ENCODE measurements around the gene PNCK. TPM values are rescaled to one million over a fixed set of nuclear protein-coding genes. Genes with fewer than 3 reads are reported as not detected.

PNCK gene
- total and polyA plus RNA-seq, 10 of the 15 experiments (the other 5 are each of a cell fraction or from before 2014, with no cell fraction given), result 0.21 to 0.67 (median 0.54) TPM; not detected in 7

DNA sequence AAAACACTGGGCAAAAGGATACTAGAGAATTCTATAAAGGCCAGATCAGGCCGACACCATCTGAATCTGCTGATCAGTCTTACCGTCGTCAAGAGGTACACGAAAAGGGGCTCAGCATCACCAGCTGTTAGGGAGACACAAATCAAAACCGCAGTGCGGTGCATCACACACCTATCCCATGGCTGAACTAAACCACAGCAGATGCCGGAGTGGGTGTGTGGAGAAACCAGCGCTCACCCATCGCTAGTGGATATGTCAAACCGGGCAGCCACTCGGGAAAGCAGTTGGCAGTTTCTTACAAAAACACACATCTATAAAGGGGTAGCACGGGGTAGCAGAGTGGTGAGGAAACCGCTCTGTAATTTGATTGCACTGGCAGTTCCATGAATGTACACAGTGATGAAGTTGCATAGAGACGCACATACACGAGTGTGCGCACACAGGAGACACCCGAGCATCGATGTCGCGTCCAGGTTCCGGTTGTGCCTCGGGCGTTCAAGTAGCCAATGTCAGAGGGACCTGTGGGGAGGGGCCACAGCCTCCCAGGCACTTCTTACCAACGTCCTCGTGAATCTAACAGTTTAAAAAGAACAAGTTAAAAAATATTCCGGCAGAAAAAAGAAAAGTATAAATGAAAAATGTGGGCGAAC, 51.5 kb downstream of the PNCK start:
- CTCF ChIA-PET, result no interaction called here
- Histone ChIP-seq H3K4me1 (ENCODE audit: control insufficient read depth, insufficient read depth, low read length) (no peaks in the 10 kb centered on the region), H3K36me3 (ENCODE audit: control insufficient read depth in 2 of 2, insufficient read depth in 2 of 2, low read length in 1 of 2) (no peaks in the 10 kb centered on the region), H2AFZ (ENCODE audit: control insufficient read depth, low read depth, low read length) (no peak overlapping the region), H3K79me2 (ENCODE audit: control insufficient read depth, insufficient read depth, low read length) (no peaks in the 10 kb centered on the region), H3K4me2 (ENCODE audit: control insufficient read depth, insufficient read depth) (no peak overlapping the region), H3K9ac (ENCODE audit: control insufficient read depth, insufficient read depth, low read length) (no peak overlapping the region), H3K9me3 (replicated peaks; ENCODE audit: control insufficient read depth, insufficient read depth, low read length) (no peaks in the 10 kb centered on the region; the same call in 2 of the 3 replicates), H4K20me1 (ENCODE audit: control insufficient read depth, insufficient read depth) (no peaks in the 10 kb centered on the region), H3K27me3 (replicated peaks in 1 of 2; ENCODE audit: control insufficient read depth in 2 of 2, insufficient read depth in 2 of 2, low read length in 1 of 2) (no peaks in the 10 kb centered on the region; a peak in 3 of 4 replicates), H3K27ac (ENCODE audit: control insufficient read depth, insufficient read depth) (no peak overlapping the region), H3K4me3 (no peak overlapping the region)
- in situ Hi-C loops (cut with MboI), result no loop called here
- no peak for ATAC-seq
- WGBS (ENCODE audit: insufficient coverage, insufficient replicate concordance, low lambda C conversion rate, missing lambda C conversion rate), result 61% methylated on average over 27 of the region's 27 CpGs
- POLR2A ChIA-PET, result no interaction called here
- intact Hi-C loops (cut with micrococcal nuclease; ENCODE audit: unreplicated experiment), result no loop called here
- SMC1A ChIA-PET (ENCODE audit: uncharacterized antibody, unreplicated experiment), result no interaction called here
- DNase-seq (ENCODE audit: low read depth, low spot score), result no peak
- no peak for TF ChIP-seq EP300 (IDR thresholded peaks at IDR 0.05; ENCODE audit: borderline replicate concordance in 1 of 2, control insufficient read depth in 1 of 2, low read depth in 2 of 2, low read length in 2 of 2)
- no TSS peak for BruUV-seq (replicated peaks)
- no peak for FAIRE-seq
- RAD21 ChIA-PET (ENCODE audit: unreplicated experiment), result no interaction called here

DNA sequence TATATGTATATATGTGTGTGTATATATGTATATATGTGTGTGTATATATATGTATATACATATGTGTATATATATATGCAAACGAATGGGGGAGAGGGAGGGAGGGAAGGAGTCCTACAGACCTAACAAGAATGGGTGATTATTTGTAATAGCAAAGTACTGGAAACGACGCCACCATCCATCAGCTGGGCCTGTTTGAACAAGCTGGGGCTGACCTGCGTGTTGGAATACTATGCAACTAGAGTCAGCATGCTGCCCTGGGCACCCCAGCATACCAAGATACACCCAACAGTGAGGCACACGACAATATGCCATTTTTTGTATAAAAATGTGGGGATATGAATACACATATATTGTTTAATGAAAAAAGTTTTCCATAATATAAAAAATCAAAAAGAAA, 53.0 kb downstream of the PNCK start:
- H3K36me3 ChIP-seq (ENCODE audit: control insufficient read depth in 2 of 2, insufficient read depth in 2 of 2, low read length in 1 of 2), result no peaks in the 10 kb centered on the region
- no peaks in the 10 kb centered on the region; the same call in 2 of the 3 replicates for H3K9me3 ChIP-seq (replicated peaks; ENCODE audit: control insufficient read depth, insufficient read depth, low read length)
- ChIA-PET CTCF (interaction anchor here (0.6 kb wide), 1 partner anchor 10 kb away, joined by 3 read pairs; no protein-coding TSS in a partner anchor), SMC1A (ENCODE audit: uncharacterized antibody, unreplicated experiment) (no interaction called here), POLR2A (no interaction called here), RAD21 (ENCODE audit: unreplicated experiment) (no interaction called here)
- BruUV-seq (replicated peaks), result no TSS peak
- in situ Hi-C loops (cut with MboI), result no loop called here
- no peaks in the 10 kb centered on the region for H4K20me1 ChIP-seq (ENCODE audit: control insufficient read depth, insufficient read depth)
- no peak overlapping the region for H3K27ac ChIP-seq (ENCODE audit: control insufficient read depth, insufficient read depth)
- ATAC-seq, result no peak
- no peaks in the 10 kb centered on the region for H3K79me2 ChIP-seq (ENCODE audit: control insufficient read depth, insufficient read depth, low read length)
- H3K9ac ChIP-seq (ENCODE audit: control insufficient read depth, insufficient read depth, low read length), result no peak overlapping the region
- intact Hi-C loops (cut with micrococcal nuclease; ENCODE audit: unreplicated experiment), result no loop called here
- no peak for DNase-seq (ENCODE audit: low read depth, low spot score)
- H2AFZ ChIP-seq (ENCODE audit: control insufficient read depth, low read depth, low read length), result no peak overlapping the region
- no peaks in the 10 kb centered on the region for H3K4me1 ChIP-seq (ENCODE audit: control insufficient read depth, insufficient read depth, low read length)
- WGBS (ENCODE audit: insufficient coverage, insufficient replicate concordance, low lambda C conversion rate, missing lambda C conversion rate), result 10% methylated on average over 5 of the region's 5 CpGs
- no peak for FAIRE-seq
- no peak overlapping the region for H3K4me3 ChIP-seq
- H3K4me2 ChIP-seq (ENCODE audit: control insufficient read depth, insufficient read depth), result no peak overlapping the region
- H3K27me3 ChIP-seq (replicated peaks in 1 of 2; ENCODE audit: control insufficient read depth in 2 of 2, insufficient read depth in 2 of 2, low read length in 1 of 2), result peaks cover 0 to 2% of the 10 kb centered on the region in 2 experiments; a peak in 3 of 4 replicates
- TF ChIP-seq, protein P1, sequence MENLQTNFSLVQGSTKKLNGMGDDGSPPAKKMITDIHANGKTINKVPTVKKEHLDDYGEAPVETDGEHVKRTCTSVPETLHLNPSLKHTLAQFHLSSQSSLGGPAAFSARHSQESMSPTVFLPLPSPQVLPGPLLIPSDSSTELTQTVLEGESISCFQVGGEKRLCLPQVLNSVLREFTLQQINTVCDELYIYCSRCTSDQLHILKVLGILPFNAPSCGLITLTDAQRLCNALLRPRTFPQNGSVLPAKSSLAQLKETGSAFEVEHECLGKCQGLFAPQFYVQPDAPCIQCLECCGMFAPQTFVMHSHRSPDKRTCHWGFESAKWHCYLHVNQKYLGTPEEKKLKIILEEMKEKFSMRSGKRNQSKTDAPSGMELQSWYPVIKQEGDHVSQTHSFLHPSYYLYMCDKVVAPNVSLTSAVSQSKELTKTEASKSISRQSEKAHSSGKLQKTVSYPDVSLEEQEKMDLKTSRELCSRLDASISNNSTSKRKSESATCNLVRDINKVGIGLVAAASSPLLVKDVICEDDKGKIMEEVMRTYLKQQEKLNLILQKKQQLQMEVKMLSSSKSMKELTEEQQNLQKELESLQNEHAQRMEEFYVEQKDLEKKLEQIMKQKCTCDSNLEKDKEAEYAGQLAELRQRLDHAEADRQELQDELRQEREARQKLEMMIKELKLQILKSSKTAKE (IDR thresholded peaks at IDR 0.05; ENCODE audit: low read depth, poor library complexity, severe bottlenecking), result no peak
- no peak for TF ChIP-seq NRF1 (conservative IDR thresholded peaks at IDR 0.05; ENCODE audit: low read depth, low read length)
- no peak for TF ChIP-seq PAX5 (IDR thresholded peaks at IDR 0.05; ENCODE audit: borderline replicate concordance, low read depth, low read length)
- no peak for TF ChIP-seq RELA (IDR thresholded peaks at IDR 0.05; ENCODE audit: borderline replicate concordance, partially characterized antibody)
- TF ChIP-seq RAD51 (IDR thresholded peaks at IDR 0.05), result no peak
- TF ChIP-seq, protein P2, sequence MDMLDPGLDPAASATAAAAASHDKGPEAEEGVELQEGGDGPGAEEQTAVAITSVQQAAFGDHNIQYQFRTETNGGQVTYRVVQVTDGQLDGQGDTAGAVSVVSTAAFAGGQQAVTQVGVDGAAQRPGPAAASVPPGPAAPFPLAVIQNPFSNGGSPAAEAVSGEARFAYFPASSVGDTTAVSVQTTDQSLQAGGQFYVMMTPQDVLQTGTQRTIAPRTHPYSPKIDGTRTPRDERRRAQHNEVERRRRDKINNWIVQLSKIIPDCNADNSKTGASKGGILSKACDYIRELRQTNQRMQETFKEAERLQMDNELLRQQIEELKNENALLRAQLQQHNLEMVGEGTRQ (IDR thresholded peaks at IDR 0.05; ENCODE audit: borderline replicate concordance, low read depth, low read length), result no peak
- TF ChIP-seq STAT1 (conservative IDR thresholded peaks at IDR 0.05), result no peak
- TF ChIP-seq JUNB (IDR thresholded peaks at IDR 0.05), result no peak
- TF ChIP-seq KLF5 (IDR thresholded peaks at IDR 0.05; ENCODE audit: partially characterized antibody), result no peak
- TF ChIP-seq NR2C2 (IDR thresholded peaks at IDR 0.05; ENCODE audit: borderline replicate concordance, control insufficient read depth, insufficient read length, low read depth), result no peak
- no peak for TF ChIP-seq ZBED1 (IDR thresholded peaks at IDR 0.05; ENCODE audit: borderline replicate concordance)
- no peak for TF ChIP-seq MXI1 (IDR thresholded peaks at IDR 0.05; ENCODE audit: low read depth, low read length)
- TF ChIP-seq POLR2AphosphoS2 (IDR thresholded peaks at IDR 0.05; ENCODE audit: low read depth, low read length), result no peak
